ENCODE results near the gene ADGRB3. TPM values are rescaled to one million over a fixed set of nuclear protein-coding genes. Genes with fewer than 3 reads are reported as not detected.

Gene ADGRB3
- polyA plus RNA-seq, 3 donors: 0.04 to 0.23 (median 0.05) TPM

DNA sequence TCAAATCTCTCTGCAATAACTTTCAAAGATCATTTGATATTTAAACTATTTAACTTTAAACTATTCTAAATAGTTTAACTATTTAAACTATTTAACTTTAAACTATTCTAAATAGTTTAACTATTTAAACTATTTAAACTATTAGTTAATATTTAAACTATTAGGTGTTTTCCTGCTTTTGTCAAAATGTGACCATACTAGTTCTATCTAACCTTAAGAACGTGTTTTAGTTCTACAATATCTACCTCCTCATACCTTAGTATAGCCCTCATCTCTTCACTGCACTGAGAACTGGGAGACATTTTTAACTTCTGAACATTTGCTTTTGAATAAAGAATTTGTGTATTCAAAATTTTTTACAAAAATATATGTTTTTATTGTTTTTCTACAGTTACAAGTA is 429.1 kb downstream of the ADGRB3 start:
- Histone ChIP-seq H3K27ac (ENCODE audit: low read depth in 1 of 2, low read length in 2 of 2) (no peak overlapping the region), H3K4me1 (ENCODE audit: control insufficient read depth in 1 of 2, insufficient read depth in 2 of 2, low read length in 2 of 2) (no peaks in the 10 kb centered on the region), H3K27me3 (ENCODE audit: control insufficient read depth in 2 of 2, insufficient read depth in 2 of 2, low read length in 2 of 2) (no peaks in the 10 kb centered on the region), H3K4me3 (replicated peaks in 1 of 3; ENCODE audit: low read depth in 2 of 3, low read length in 3 of 3) (no peak overlapping the region), H2AFZ (ENCODE audit: insufficient read depth, low read depth, low read length, poor library complexity, severe bottlenecking) (no peak overlapping the region), H4K20me1 (ENCODE audit: insufficient read depth, low read length) (no peaks in the 10 kb centered on the region), H3K4me2 (replicated peaks; ENCODE audit: extremely low read depth, low read length, poor library complexity, severe bottlenecking) (no peak overlapping the region), H3K9ac (ENCODE audit: insufficient read depth, low read length, poor library complexity, severe bottlenecking) (no peak overlapping the region), H3K9me3 (replicated peaks in 1 of 2; ENCODE audit: control insufficient read depth in 1 of 2, insufficient read depth in 1 of 2, low read length in 2 of 2) (no peaks in the 10 kb centered on the region), H3K36me3 (replicated peaks in 1 of 2; ENCODE audit: control insufficient read depth in 1 of 2, insufficient read depth in 2 of 2, low read length in 2 of 2) (no peaks in the 10 kb centered on the region), H3K79me2 (ENCODE audit: insufficient read depth, low read length) (no peaks in the 10 kb centered on the region)
- DNase-seq: no peak
- no peaks in the 10 kb centered on the region for H3K4me1 Mint-ChIP-seq
- H3K27ac Mint-ChIP-seq: no peak overlapping the region
- no CpG with 5 or more reads among the region's 1 CpG for WGBS (ENCODE audit: insufficient coverage)
- no peak overlapping the region for H3K4me3 Mint-ChIP-seq
- intact Hi-C loops (cut with micrococcal nuclease): no loop called here
- H3K36me3 Mint-ChIP-seq: no peaks in the 10 kb centered on the region
- H3K9me3 Mint-ChIP-seq: peaks cover 0 to 1% (median 0%) of the 10 kb centered on the region in 7 donors
- TF ChIP-seq, protein P1, sequence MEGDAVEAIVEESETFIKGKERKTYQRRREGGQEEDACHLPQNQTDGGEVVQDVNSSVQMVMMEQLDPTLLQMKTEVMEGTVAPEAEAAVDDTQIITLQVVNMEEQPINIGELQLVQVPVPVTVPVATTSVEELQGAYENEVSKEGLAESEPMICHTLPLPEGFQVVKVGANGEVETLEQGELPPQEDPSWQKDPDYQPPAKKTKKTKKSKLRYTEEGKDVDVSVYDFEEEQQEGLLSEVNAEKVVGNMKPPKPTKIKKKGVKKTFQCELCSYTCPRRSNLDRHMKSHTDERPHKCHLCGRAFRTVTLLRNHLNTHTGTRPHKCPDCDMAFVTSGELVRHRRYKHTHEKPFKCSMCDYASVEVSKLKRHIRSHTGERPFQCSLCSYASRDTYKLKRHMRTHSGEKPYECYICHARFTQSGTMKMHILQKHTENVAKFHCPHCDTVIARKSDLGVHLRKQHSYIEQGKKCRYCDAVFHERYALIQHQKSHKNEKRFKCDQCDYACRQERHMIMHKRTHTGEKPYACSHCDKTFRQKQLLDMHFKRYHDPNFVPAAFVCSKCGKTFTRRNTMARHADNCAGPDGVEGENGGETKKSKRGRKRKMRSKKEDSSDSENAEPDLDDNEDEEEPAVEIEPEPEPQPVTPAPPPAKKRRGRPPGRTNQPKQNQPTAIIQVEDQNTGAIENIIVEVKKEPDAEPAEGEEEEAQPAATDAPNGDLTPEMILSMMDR (IDR thresholded peaks at IDR 0.05): no peak
- no peaks in the 10 kb centered on the region for H3K27me3 Mint-ChIP-seq (ENCODE audit: low read depth in 3 of 3)

DNA sequence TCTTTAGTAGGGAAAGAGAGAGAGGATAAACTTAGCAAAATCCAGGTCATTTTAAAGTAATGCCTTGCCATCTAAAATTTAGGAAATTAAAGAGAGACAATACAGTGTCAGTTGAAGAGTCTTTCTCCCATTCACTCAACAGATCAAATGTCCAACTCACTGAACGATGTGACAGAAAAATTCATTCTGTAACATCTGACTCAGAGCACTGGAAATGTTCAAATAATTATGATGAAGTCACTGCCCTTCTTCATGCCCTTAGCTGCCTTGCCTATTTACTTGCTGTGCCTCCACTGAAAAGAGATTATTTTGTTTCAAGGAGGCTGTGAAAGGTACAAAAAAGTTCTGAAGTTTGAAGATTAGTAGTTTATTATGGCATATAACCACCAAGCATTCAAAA is 434.8 kb downstream of the ADGRB3 start:
- H3K27me3 ChIP-seq (ENCODE audit: control insufficient read depth in 2 of 2, insufficient read depth in 2 of 2, low read length in 2 of 2): no peaks in the 10 kb centered on the region
- no peaks in the 10 kb centered on the region for H3K79me2 ChIP-seq (ENCODE audit: insufficient read depth, low read length)
- no peak for DNase-seq
- H3K4me3 Mint-ChIP-seq: no peak overlapping the region
- H3K4me1 Mint-ChIP-seq: no peaks in the 10 kb centered on the region
- no CpG with 5 or more reads among the region's 1 CpG for WGBS (ENCODE audit: insufficient coverage)
- no peak overlapping the region for H3K4me2 ChIP-seq (replicated peaks; ENCODE audit: extremely low read depth, low read length, poor library complexity, severe bottlenecking)
- H2AFZ ChIP-seq (ENCODE audit: insufficient read depth, low read depth, low read length, poor library complexity, severe bottlenecking): no peak overlapping the region
- H3K4me3 ChIP-seq (replicated peaks in 1 of 3; ENCODE audit: low read depth in 2 of 3, low read length in 3 of 3): no peak overlapping the region
- no peaks in the 10 kb centered on the region for H3K27me3 Mint-ChIP-seq (ENCODE audit: low read depth in 3 of 3)
- no peak overlapping the region for H3K27ac ChIP-seq (ENCODE audit: low read depth in 1 of 2, low read length in 2 of 2)
- H3K36me3 Mint-ChIP-seq: no peaks in the 10 kb centered on the region
- TF ChIP-seq, protein P1 (IDR thresholded peaks at IDR 0.05): no peak
- no peaks in the 10 kb centered on the region for H3K4me1 ChIP-seq (ENCODE audit: control insufficient read depth in 1 of 2, insufficient read depth in 2 of 2, low read length in 2 of 2)
- H3K27ac Mint-ChIP-seq: no peak overlapping the region
- no peaks in the 10 kb centered on the region for H3K9me3 ChIP-seq (replicated peaks in 1 of 2; ENCODE audit: control insufficient read depth in 1 of 2, insufficient read depth in 1 of 2, low read length in 2 of 2)
- no peak overlapping the region for H3K9ac ChIP-seq (ENCODE audit: insufficient read depth, low read length, poor library complexity, severe bottlenecking)
- H4K20me1 ChIP-seq (ENCODE audit: insufficient read depth, low read length): no peaks in the 10 kb centered on the region
- intact Hi-C loops (cut with micrococcal nuclease): no loop called here
- peaks cover 0 to 2% (median 0%) of the 10 kb centered on the region in 7 donors for H3K9me3 Mint-ChIP-seq
- no peaks in the 10 kb centered on the region for H3K36me3 ChIP-seq (replicated peaks in 1 of 2; ENCODE audit: control insufficient read depth in 1 of 2, insufficient read depth in 2 of 2, low read length in 2 of 2)
